Neuronal stem cell (in vitro differentiated cells): ENCODE data around the gene ATP11B.

Experiments
- DNase-seq: peaks from one replicate; pipeline ENCODE4 v3.0.0-alpha.2; 2013; ENCODE audit warnings: low spot score
- H2AFZ ChIP-seq: one replicate; pipeline ENCODE4 v1.6.1; 2013; ENCODE audit warnings: mild to moderate bottlenecking, low read length, inconsistent platforms
- H2AK5ac ChIP-seq: 2 replicates; pipeline ENCODE4 v1.6.1; 2013; ENCODE audit warnings: low read depth, mild to moderate bottlenecking, inconsistent platforms, low read length, moderate library complexity, mixed read lengths
- H2BK120ac ChIP-seq: 2 replicates; pipeline ENCODE4 v1.6.1; 2013; ENCODE audit warnings: low read depth, mild to moderate bottlenecking, inconsistent platforms, low read length, moderate library complexity, mixed read lengths
- H2BK12ac ChIP-seq: one replicate; pipeline ENCODE4 v1.6.1; 2013; ENCODE audit warnings: low read length, inconsistent platforms
- H2BK15ac ChIP-seq: 2 replicates; pipeline ENCODE4 v1.6.1; 2013; ENCODE audit warnings: mild to moderate bottlenecking, low read length, inconsistent platforms, mixed read lengths
- H2BK5ac ChIP-seq: one replicate; pipeline ENCODE4 v1.6.1; 2013; ENCODE audit warnings: inconsistent platforms, mild to moderate bottlenecking, low read length, moderate library complexity
- H3K14ac ChIP-seq: one replicate; pipeline ENCODE4 v1.6.1; 2013; ENCODE audit warnings: low read length, inconsistent platforms
- H3K18ac ChIP-seq: 2 replicates; pipeline ENCODE4 v1.6.1; 2013; ENCODE audit warnings: low read length, inconsistent platforms
- H3K23ac ChIP-seq: 2 replicates; pipeline ENCODE4 v1.6.1; 2013; ENCODE audit warnings: low read depth, mild to moderate bottlenecking, mixed read lengths, low read length, inconsistent platforms; ENCODE audit not compliant: poor library complexity
- H3K27ac ChIP-seq: replicated peaks from 3 replicates; pipeline ENCODE4 v1.5.1; 2013; ENCODE audit warnings: low read length, inconsistent platforms
- H3K27me3 ChIP-seq, 3 experiments: 2 replicates each; pipeline ENCODE4 v1.6.1; 2013; ENCODE audit warnings: low read length in 3 of 3, mild to moderate bottlenecking in 2 of 3, inconsistent platforms in 1 of 3, low read depth in 1 of 3, mixed read lengths in 1 of 3, moderate library complexity in 1 of 3; ENCODE audit not compliant: control insufficient read depth in 3 of 3, insufficient read depth in 3 of 3
- H3K36me3 ChIP-seq, 2 donors: replicated peaks in 1 of 2; 2 replicates each; pipeline ENCODE4 v1.6.1; 2013; ENCODE audit warnings: low read length in 2 of 2; ENCODE audit not compliant: control insufficient read depth in 2 of 2, insufficient read depth in 2 of 2
- H3K4ac ChIP-seq: 2 replicates; pipeline ENCODE4 v1.6.1; 2013; ENCODE audit warnings: inconsistent platforms, mild to moderate bottlenecking, low read length, moderate library complexity
- H3K4me1 ChIP-seq, 2 donors: 1 replicate in 1 of 2; 2 replicates in 1 of 2; pipeline ENCODE4 v1.6.1; 2013; ENCODE audit warnings: low read length in 2 of 2, low read depth in 1 of 2; ENCODE audit not compliant: control insufficient read depth in 2 of 2, insufficient read depth in 1 of 2
- H3K4me2 ChIP-seq: one replicate; pipeline ENCODE4 v1.6.1; 2013; ENCODE audit warnings: mild to moderate bottlenecking, low read length, inconsistent platforms; ENCODE audit not compliant: insufficient read depth, poor library complexity, severe bottlenecking
- H3K4me3 ChIP-seq, 2 donors: 2 replicates each; pipeline ENCODE4 v1.5.1; 2013; ENCODE audit warnings: low read length in 2 of 2, mild to moderate bottlenecking in 2 of 2, inconsistent platforms in 1 of 2, moderate library complexity in 1 of 2
- H3K79me1 ChIP-seq: one replicate; pipeline ENCODE4 v1.6.1; 2013; ENCODE audit warnings: low read depth, mild to moderate bottlenecking, inconsistent platforms, low read length, moderate library complexity
- H3K9ac ChIP-seq: one replicate; pipeline ENCODE4 v1.6.1; 2013; ENCODE audit warnings: mild to moderate bottlenecking, low read depth, low read length, inconsistent platforms; ENCODE audit not compliant: poor library complexity
- H3K9me3 ChIP-seq, 2 donors: replicated peaks in 1 of 2; 2 replicates each; pipeline versions ENCODE3 to v1.6.1; 2013; ENCODE audit warnings: low read length in 2 of 2, mild to moderate bottlenecking in 2 of 2, inconsistent platforms in 1 of 2, low read depth in 1 of 2, mixed read lengths in 1 of 2, moderate library complexity in 1 of 2; ENCODE audit not compliant: control insufficient read depth in 2 of 2, insufficient read depth in 1 of 2
- H4K8ac ChIP-seq: one replicate; pipeline ENCODE4 v1.6.1; 2013; ENCODE audit warnings: low read depth, mild to moderate bottlenecking, inconsistent platforms, low read length, moderate library complexity
- H4K91ac ChIP-seq: one replicate; pipeline ENCODE4 v1.6.1; 2013; ENCODE audit warnings: low read length, low read depth, mild to moderate bottlenecking, inconsistent platforms; ENCODE audit not compliant: poor library complexity
- WGBS, 2 donors: extraction: QIAGEN DNeasy Blood & Tissue Kit; methylation state at CpG; one replicate each; pipeline ENCODE4 v1.1.7; 2013; ENCODE audit warnings: missing lambda C conversion rate in 2 of 2, mixed read lengths in 1 of 2; ENCODE audit not compliant: insufficient read length in 2 of 2, insufficient replicate concordance in 1 of 2; ENCODE audit errors: extremely low coverage in 2 of 2; 5-methylcytosine and 5-hydroxymethylcytosine counted together

Gene ATP11B

GRCh38 chr3:182912474-182912873, 119.2 kb downstream of the ATP11B start:
- H3K23ac ChIP-seq = no peak overlapping the region
- no peak overlapping the region for H3K14ac ChIP-seq
- no peak overlapping the region for H2BK12ac ChIP-seq
- H3K4me1 ChIP-seq = peaks cover 0 to 3% of the 10 kb centered on the region in 2 donors
- no peak overlapping the region for H3K4me2 ChIP-seq
- H2AFZ ChIP-seq = no peak overlapping the region
- no peak overlapping the region for H3K4ac ChIP-seq
- no peak overlapping the region for H2BK5ac ChIP-seq
- no peak overlapping the region for H2BK120ac ChIP-seq
- H2BK15ac ChIP-seq = no peak overlapping the region
- H3K79me1 ChIP-seq = no peaks in the 10 kb centered on the region
- no peak overlapping the region for H2AK5ac ChIP-seq
- peaks cover 0 to 15% of the 10 kb centered on the region in 2 donors for H3K36me3 ChIP-seq
- no peak overlapping the region for H3K27ac ChIP-seq
- H3K27me3 ChIP-seq = no peaks in the 10 kb centered on the region
- no CpG with 5 or more reads among the region's 5 CpGs for WGBS, 2 donors
- no peak overlapping the region for H4K8ac ChIP-seq
- H4K91ac ChIP-seq = no peak overlapping the region
- no peak overlapping the region for H3K4me3 ChIP-seq
- H3K9me3 ChIP-seq = no peaks in the 10 kb centered on the region
- no peak for DNase-seq
- no peak overlapping the region for H3K18ac ChIP-seq
- no peak overlapping the region for H3K9ac ChIP-seq

- H3K27me3 ChIP-seq = no peaks in the 10 kb centered on the region
- no peak overlapping the region for H2BK12ac ChIP-seq
- no peak overlapping the region for H4K91ac ChIP-seq
- no peak overlapping the region for H2BK120ac ChIP-seq
- H3K4me1 ChIP-seq = peaks cover 0 to 3% of the 10 kb centered on the region in 2 donors
- H2BK15ac ChIP-seq = no peak overlapping the region
- no peak overlapping the region for H3K14ac ChIP-seq
- no peak overlapping the region for H3K23ac ChIP-seq
- H3K18ac ChIP-seq = no peak overlapping the region
- H3K27ac ChIP-seq = no peak overlapping the region
- no peak for DNase-seq
- WGBS, 2 donors = no CpG with 5 or more reads among the region's 4 CpGs
- H3K4me2 ChIP-seq = no peak overlapping the region
- no peak overlapping the region for H2BK5ac ChIP-seq
- H3K79me1 ChIP-seq = no peaks in the 10 kb centered on the region
- no peak overlapping the region for H3K9ac ChIP-seq
- H3K4ac ChIP-seq = no peak overlapping the region
- no peak overlapping the region for H4K8ac ChIP-seq
- no peaks in the 10 kb centered on the region for H3K9me3 ChIP-seq
- no peak overlapping the region for H3K4me3 ChIP-seq
- no peak overlapping the region for H2AFZ ChIP-seq
- peaks cover 0 to 15% of the 10 kb centered on the region in 2 donors for H3K36me3 ChIP-seq
- no peak overlapping the region for H2AK5ac ChIP-seq
Measured at GRCh38 chr3:182913889-182914288, 120.6 kb downstream of the ATP11B start.

GRCh38 chr3:182914341-182914740, 121.0 kb downstream of the ATP11B start:
- no CpG with 5 or more reads among the region's 1 CpG for WGBS, 2 donors
- Histone ChIP-seq H3K36me3 (peaks cover 0 to 15% of the 10 kb centered on the region in 2 donors), H3K27me3 (no peaks in the 10 kb centered on the region), H2BK5ac (no peak overlapping the region), H4K8ac (no peak overlapping the region), H3K4me1 (peaks cover 0 to 3% of the 10 kb centered on the region in 2 donors), H4K91ac (no peak overlapping the region), H3K9ac (no peak overlapping the region), H3K27ac (no peak overlapping the region), H2AK5ac (no peak overlapping the region), H3K4ac (no peak overlapping the region), H3K4me3 (no peak overlapping the region), H2BK12ac (no peak overlapping the region), H2AFZ (no peak overlapping the region), H2BK120ac (no peak overlapping the region), H3K9me3 (no peaks in the 10 kb centered on the region), H3K4me2 (no peak overlapping the region), H3K18ac (no peak overlapping the region), H2BK15ac (no peak overlapping the region), H3K23ac (no peak overlapping the region), H3K79me1 (no peaks in the 10 kb centered on the region), H3K14ac (no peak overlapping the region)
- no peak for DNase-seq

DNA sequence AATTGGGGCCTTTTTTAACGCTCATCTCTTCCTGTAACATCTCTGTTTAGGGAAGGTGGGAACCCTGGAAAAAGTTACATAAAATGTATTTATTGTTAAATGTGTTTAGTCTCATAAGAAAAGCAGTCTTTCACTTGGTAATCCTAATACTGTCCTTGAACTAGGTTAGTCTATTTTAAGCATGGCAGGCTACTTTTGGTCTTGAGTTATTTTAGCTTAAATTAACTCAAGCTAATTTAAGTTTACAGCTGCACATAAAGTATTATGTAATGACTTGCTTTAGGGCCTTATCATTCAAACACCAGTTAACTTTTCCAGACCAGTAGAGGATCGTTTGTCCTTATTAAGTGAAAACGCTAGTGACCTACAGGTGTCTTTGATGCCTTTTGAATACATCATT, 123.8 kb downstream of the ATP11B start:
- no peak overlapping the region for H4K8ac ChIP-seq
- no peak overlapping the region for H2BK15ac ChIP-seq
- no peak overlapping the region for H3K27ac ChIP-seq
- H3K23ac ChIP-seq = no peak overlapping the region
- H3K4ac ChIP-seq = no peak overlapping the region
- no peaks in the 10 kb centered on the region for H3K9me3 ChIP-seq
- no peak overlapping the region for H3K4me3 ChIP-seq
- no peak for DNase-seq
- H3K14ac ChIP-seq = no peak overlapping the region
- no peak overlapping the region for H4K91ac ChIP-seq
- H3K9ac ChIP-seq = no peak overlapping the region
- no peak overlapping the region for H2AK5ac ChIP-seq
- H3K36me3 ChIP-seq = peaks cover 0 to 15% of the 10 kb centered on the region in 2 donors
- WGBS, 2 donors = no CpG with 5 or more reads among the region's 3 CpGs
- H3K4me2 ChIP-seq = no peak overlapping the region
- no peak overlapping the region for H2BK12ac ChIP-seq
- H3K79me1 ChIP-seq = no peaks in the 10 kb centered on the region
- H3K4me1 ChIP-seq = peaks cover 0 to 2% of the 10 kb centered on the region in 2 donors
- H2BK5ac ChIP-seq = no peak overlapping the region
- no peak overlapping the region for H3K18ac ChIP-seq
- no peak overlapping the region for H2AFZ ChIP-seq
- H2BK120ac ChIP-seq = no peak overlapping the region
- no peaks in the 10 kb centered on the region for H3K27me3 ChIP-seq
